ENCODE measurements around the gene DOP1A.

DNA sequence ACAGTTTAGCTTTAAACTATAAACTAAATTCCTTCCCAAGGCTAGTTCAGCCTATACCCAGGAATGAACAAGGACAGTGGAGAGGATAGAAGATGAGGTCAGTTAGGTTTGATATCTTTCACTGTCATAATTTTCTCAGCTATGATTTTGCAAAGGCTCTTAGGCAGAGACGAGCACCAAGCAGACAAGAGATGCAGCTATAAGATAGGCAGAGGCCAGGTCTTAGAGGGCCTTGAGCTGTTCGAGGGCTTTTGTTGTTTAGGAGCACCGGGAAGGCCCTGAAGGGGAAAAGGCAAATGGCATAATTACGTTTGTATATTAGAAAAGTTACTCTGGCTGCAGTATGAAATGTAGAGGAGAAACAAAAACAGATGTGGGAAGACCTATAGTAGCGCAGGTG lies 59.8 kb downstream of the DOP1A start:
- TF ChIP-seq, protein P1, sequence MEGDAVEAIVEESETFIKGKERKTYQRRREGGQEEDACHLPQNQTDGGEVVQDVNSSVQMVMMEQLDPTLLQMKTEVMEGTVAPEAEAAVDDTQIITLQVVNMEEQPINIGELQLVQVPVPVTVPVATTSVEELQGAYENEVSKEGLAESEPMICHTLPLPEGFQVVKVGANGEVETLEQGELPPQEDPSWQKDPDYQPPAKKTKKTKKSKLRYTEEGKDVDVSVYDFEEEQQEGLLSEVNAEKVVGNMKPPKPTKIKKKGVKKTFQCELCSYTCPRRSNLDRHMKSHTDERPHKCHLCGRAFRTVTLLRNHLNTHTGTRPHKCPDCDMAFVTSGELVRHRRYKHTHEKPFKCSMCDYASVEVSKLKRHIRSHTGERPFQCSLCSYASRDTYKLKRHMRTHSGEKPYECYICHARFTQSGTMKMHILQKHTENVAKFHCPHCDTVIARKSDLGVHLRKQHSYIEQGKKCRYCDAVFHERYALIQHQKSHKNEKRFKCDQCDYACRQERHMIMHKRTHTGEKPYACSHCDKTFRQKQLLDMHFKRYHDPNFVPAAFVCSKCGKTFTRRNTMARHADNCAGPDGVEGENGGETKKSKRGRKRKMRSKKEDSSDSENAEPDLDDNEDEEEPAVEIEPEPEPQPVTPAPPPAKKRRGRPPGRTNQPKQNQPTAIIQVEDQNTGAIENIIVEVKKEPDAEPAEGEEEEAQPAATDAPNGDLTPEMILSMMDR (conservative IDR thresholded peaks at IDR 0.05 in 1 of 2, IDR thresholded peaks at IDR 0.05 in 1 of 2; ENCODE audit: extremely low read depth in 1 of 2, insufficient read depth in 1 of 2, low read depth in 1 of 2, low read length in 2 of 2), result no peak
- TF ChIP-seq EZH2 (IDR thresholded peaks at IDR 0.05; ENCODE audit: borderline replicate concordance, low read length), result no peak

Data from mammary epithelial cell (primary cell).